Parathyroid adenoma (tissue), 2 donors: Measurements from ENCODE around the gene UBA6.

Experiments used
- H2AFZ ChIP-seq: fragments of 300-600 bp; sonication (generic); one replicate; pipeline ENCODE4 v1.7.0; 2017; ENCODE audit warnings: antibody characterized with exemption, mild to moderate bottlenecking
- H3K27ac ChIP-seq: fragments of 300-600 bp; sonication (generic); one replicate; pipeline ENCODE4 v1.7.0; 2017
- H3K27me3 ChIP-seq: fragments of 300-600 bp; sonication (generic); one replicate; pipeline ENCODE4 v1.7.0; 2017; ENCODE audit warnings: low read length; ENCODE audit not compliant: control insufficient read depth, insufficient read depth
- H3K36me3 ChIP-seq: fragments of 300-600 bp; sonication (generic); one replicate; pipeline ENCODE4 v1.7.0; 2017; ENCODE audit warnings: low read length; ENCODE audit not compliant: control insufficient read depth, insufficient read depth
- H3K4me1 ChIP-seq: fragments of 300-600 bp; sonication (generic); one replicate; pipeline ENCODE4 v1.7.0; 2017; ENCODE audit warnings: control low read depth
- H3K4me2 ChIP-seq: fragments of 300-600 bp; sonication (generic); one replicate; pipeline ENCODE4 v1.7.0; 2017; ENCODE audit warnings: low read length
- H3K4me3 ChIP-seq: fragments of 300-600 bp; sonication (generic); one replicate; pipeline ENCODE4 v1.7.0; 2017; ENCODE audit warnings: low read depth, low read length
- H3K79me2 ChIP-seq: fragments of 300-600 bp; sonication (generic); one replicate; pipeline ENCODE4 v1.7.0; 2017; ENCODE audit warnings: control low read depth
- H3K9ac ChIP-seq: fragments of 300-600 bp; sonication (generic); one replicate; pipeline ENCODE4 v1.7.0; 2017; ENCODE audit warnings: mild to moderate bottlenecking
- H3K9me3 ChIP-seq: fragments of 300-600 bp; sonication (generic); one replicate; pipeline ENCODE4 v1.7.0; 2017; ENCODE audit warnings: low read length; ENCODE audit not compliant: control insufficient read depth
- TF ChIP-seq, protein P1 (sequence below): fragments of 300-600 bp; sonication (generic); IDR thresholded peaks from one replicate; pipeline ENCODE4 v1.7.0; 2017; ENCODE audit warnings: antibody characterized with exemption, mild to moderate bottlenecking
- donor health status: primary hyperparathyroidism.

UBA6 gene

DNA sequence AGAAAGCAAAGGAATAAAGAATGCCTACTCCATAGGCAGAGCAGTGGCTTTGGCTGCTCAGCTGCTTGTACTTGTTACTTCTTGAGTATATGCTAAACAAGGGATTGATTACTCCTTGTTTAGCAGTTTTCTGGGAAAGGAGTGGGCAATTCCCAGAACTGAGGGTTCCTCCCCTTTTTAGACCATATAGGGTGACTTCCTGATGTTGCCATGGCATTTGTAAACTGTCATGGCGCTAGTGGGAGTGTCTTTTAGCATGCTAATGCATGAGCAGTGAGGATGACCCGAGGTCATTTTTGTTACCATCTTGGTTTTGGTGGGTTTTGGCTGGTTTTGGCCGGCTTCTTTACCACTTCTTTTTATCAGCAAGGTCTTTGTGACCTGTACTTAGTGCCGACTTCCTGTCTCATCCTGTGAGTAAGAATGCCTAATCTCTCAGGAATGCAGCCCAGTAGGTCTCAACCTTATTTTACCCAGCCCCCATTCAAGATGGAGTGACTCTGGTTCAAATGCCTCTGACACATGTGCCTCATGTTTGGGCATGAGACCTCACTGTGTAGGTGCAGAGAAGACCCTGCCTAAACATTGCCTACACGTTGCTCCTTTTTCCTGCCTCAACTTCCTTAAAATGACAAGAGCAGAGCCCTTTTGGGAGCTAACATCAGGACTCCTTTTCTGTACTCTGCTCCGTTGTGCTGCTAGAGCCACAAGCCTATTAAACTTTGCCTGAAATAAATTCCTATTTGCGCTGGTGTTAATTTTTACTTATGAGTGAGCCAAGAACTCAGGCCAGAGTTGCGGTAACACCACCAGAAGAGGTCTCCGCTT is 21.0 kb upstream of the UBA6 start:
- H3K4me1 ChIP-seq, result no peaks in the 10 kb centered on the region
- no peak overlapping the region for H3K4me2 ChIP-seq
- H3K27ac ChIP-seq, result no peak overlapping the region
- H3K9me3 ChIP-seq, result no peaks in the 10 kb centered on the region
- H3K9ac ChIP-seq, result no peak overlapping the region
- H2AFZ ChIP-seq, result no peak overlapping the region
- TF ChIP-seq, protein P1, sequence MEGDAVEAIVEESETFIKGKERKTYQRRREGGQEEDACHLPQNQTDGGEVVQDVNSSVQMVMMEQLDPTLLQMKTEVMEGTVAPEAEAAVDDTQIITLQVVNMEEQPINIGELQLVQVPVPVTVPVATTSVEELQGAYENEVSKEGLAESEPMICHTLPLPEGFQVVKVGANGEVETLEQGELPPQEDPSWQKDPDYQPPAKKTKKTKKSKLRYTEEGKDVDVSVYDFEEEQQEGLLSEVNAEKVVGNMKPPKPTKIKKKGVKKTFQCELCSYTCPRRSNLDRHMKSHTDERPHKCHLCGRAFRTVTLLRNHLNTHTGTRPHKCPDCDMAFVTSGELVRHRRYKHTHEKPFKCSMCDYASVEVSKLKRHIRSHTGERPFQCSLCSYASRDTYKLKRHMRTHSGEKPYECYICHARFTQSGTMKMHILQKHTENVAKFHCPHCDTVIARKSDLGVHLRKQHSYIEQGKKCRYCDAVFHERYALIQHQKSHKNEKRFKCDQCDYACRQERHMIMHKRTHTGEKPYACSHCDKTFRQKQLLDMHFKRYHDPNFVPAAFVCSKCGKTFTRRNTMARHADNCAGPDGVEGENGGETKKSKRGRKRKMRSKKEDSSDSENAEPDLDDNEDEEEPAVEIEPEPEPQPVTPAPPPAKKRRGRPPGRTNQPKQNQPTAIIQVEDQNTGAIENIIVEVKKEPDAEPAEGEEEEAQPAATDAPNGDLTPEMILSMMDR, result no peak
- H3K79me2 ChIP-seq, result no peaks in the 10 kb centered on the region
- H3K36me3 ChIP-seq, result no peaks in the 10 kb centered on the region
- no peaks in the 10 kb centered on the region for H3K27me3 ChIP-seq
- no peak overlapping the region for H3K4me3 ChIP-seq

DNA sequence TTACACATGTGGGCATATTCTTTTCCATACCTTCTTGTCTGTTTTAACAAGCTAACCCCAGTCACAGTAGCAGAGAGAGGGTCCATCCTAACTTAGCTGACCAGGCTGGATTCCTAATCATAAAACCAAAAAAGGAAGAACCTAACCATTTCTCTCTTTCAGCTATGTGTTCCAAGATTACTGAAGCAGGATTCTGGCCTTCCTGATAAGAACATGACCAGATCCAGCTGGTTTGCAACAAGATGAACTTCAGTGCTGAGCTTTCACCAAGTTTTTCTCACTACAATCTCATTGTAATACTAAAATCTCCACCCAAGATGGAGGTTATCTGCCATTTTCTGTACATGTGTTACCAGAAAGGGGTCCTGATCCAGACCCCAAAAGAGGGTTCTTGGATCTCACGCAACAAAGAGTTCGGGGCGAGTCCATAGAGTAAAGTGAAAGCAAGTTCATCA is 20.4 kb upstream of the UBA6 start:
- Histone ChIP-seq H3K79me2 (no peaks in the 10 kb centered on the region), H2AFZ (no peak overlapping the region), H3K4me2 (no peak overlapping the region), H3K4me1 (no peaks in the 10 kb centered on the region), H3K36me3 (no peaks in the 10 kb centered on the region), H3K4me3 (no peak overlapping the region), H3K27ac (no peak overlapping the region), H3K9ac (no peak overlapping the region), H3K27me3 (no peaks in the 10 kb centered on the region), H3K9me3 (no peaks in the 10 kb centered on the region)
- TF ChIP-seq, protein P1, result no peak

DNA sequence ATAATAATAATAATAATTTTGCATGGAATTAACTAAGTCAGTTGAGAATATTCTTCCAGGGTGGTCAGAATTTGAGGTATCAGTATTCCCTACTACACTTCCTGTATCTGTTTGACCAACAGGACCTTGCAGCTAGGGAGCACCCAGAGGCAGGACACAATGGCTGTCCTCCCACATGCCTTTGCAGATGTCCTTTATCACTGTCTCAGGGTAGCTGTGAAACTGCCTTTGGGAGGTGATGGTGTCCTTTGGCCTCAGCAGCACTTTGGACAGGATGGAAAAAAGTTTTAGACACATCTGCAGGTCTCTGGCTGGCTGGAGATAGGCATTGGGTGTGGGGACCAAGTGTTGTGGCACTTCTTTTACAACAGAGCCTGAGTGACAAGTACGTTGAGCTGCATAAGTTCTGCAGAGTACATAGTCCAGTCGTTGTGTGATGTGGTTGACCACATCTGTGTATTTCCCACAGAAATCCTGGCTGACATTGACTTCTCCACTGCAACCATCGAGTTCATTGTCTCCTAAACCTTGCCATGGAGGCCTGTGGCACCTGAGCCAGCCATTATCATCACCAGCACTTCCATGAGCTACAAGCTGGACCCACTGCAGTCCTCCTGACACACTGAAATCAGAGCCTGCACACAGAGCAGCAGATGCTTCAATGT is 19.1 kb upstream of the UBA6 start:
- Histone ChIP-seq H3K79me2 (no peaks in the 10 kb centered on the region), H3K27me3 (no peaks in the 10 kb centered on the region), H3K4me2 (no peak overlapping the region), H3K9me3 (no peaks in the 10 kb centered on the region), H3K9ac (no peak overlapping the region), H3K4me3 (no peak overlapping the region), H3K4me1 (no peaks in the 10 kb centered on the region), H3K36me3 (no peaks in the 10 kb centered on the region), H2AFZ (no peak overlapping the region), H3K27ac (no peak overlapping the region)
- TF ChIP-seq, protein P1, result no peak

DNA sequence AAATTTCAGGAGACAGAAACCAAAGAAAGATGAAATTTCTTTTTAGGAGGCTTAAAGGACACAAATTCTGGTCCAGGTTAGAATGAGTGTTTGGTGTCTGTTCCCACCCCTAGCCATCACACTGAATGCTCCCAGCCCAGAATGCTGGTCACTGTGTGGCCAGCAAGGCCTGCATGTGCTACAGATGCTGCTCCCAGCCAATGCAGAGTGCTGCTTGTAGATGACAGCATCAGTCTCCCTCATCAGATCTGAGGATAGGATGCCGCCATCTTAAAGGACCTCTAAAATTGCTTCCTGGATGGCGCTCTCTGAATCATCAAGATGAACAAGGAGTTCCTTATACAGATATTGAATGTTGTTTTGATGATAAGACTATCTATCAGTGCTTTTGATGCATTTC is 17.9 kb upstream of the UBA6 start:
- Histone ChIP-seq H3K4me2 (no peak overlapping the region), H3K9ac (no peak overlapping the region), H3K79me2 (no peaks in the 10 kb centered on the region), H3K27me3 (no peaks in the 10 kb centered on the region), H3K9me3 (no peaks in the 10 kb centered on the region), H3K4me1 (no peaks in the 10 kb centered on the region), H2AFZ (no peak overlapping the region), H3K4me3 (no peak overlapping the region), H3K27ac (no peak overlapping the region), H3K36me3 (no peaks in the 10 kb centered on the region)
- TF ChIP-seq, protein P1, result no peak
